ENCODE results near the gene HM13.
"Not testable (repeated sequence)": the region's sequence is repeated elsewhere in the genome, so short reads cannot be mapped to it uniquely, and the experiment has no call there.

DNA sequence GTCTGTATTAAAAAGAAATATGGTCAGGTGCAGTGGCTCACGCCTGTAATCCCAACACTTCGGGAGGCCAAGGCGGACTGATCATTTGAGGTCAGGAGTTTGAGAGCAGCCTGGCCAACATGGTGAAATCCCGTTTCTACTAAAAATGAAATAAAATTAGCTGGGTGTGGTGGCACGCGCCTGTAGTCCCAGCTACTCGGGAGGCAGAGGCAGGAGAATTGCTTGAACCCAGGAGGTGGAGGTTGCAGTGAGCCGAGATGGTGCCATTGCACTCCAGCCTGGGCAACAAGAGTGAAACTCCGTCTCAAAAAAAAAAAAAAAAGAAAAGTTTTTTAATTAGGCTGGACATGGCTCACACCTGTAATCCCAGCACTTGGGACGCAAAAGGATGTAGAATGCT lies 60.7 kb downstream of the HM13 start:
- TF ChIP-seq, protein P1, sequence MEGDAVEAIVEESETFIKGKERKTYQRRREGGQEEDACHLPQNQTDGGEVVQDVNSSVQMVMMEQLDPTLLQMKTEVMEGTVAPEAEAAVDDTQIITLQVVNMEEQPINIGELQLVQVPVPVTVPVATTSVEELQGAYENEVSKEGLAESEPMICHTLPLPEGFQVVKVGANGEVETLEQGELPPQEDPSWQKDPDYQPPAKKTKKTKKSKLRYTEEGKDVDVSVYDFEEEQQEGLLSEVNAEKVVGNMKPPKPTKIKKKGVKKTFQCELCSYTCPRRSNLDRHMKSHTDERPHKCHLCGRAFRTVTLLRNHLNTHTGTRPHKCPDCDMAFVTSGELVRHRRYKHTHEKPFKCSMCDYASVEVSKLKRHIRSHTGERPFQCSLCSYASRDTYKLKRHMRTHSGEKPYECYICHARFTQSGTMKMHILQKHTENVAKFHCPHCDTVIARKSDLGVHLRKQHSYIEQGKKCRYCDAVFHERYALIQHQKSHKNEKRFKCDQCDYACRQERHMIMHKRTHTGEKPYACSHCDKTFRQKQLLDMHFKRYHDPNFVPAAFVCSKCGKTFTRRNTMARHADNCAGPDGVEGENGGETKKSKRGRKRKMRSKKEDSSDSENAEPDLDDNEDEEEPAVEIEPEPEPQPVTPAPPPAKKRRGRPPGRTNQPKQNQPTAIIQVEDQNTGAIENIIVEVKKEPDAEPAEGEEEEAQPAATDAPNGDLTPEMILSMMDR (IDR thresholded peaks at IDR 0.05; ENCODE audit: extremely low read depth in 1 of 2, insufficient read depth in 1 of 2, low read depth in 1 of 2, low read length in 2 of 2): not testable (repeated sequence)
- TF ChIP-seq POLR2AphosphoS5 (IDR thresholded peaks at IDR 0.05; ENCODE audit: insufficient read depth, low read depth, low read length); POLR2A (IDR thresholded peaks at IDR 0.05; ENCODE audit: low read depth, low read length): not testable (repeated sequence)

All from endothelial cell of umbilical vein (primary cell).